ENCODE measurements around the gene TEX55. TPM values are rescaled to one million over a fixed set of nuclear protein-coding genes. Genes with fewer than 3 reads are reported as not detected.
A peak's percentile ranks its signal among the peaks of the same experiment; 100 is the strongest.
"Not testable (repeated sequence)": the region's sequence is repeated elsewhere in the genome, so short reads cannot be mapped to it uniquely, and the experiment has no call there.

Gene TEX55
- not detected for total RNA-seq

GRCh38 chr3:119145500-119146167 lies at the start of gene TEX55:
TEX55 (plus strand) TSS chr3:119146165; CDS start chr3:119146190, 25 bp downstream.
- no peak within 1 kb of the TSS for H3K27ac Mint-ChIP-seq
- no peaks in the 10 kb centered on the region for H3K9me3 Mint-ChIP-seq
- no peaks in the 10 kb centered on the region for H3K4me1 Mint-ChIP-seq
- no peak within 1 kb of the TSS for H3K4me3 Mint-ChIP-seq
- no peaks in the 10 kb centered on the region for H3K36me3 Mint-ChIP-seq (ENCODE audit: low read depth)
- peak; percentile 50 for ATAC-seq (replicated peaks)
- no peaks in the 10 kb centered on the region for H3K27me3 Mint-ChIP-seq

GRCh38 chr3:119098003-119098402 lies 48.0 kb upstream of the TEX55 start:
- H3K27ac Mint-ChIP-seq = no peak overlapping the region
- no peaks in the 10 kb centered on the region for H3K36me3 Mint-ChIP-seq (ENCODE audit: low read depth)
- no peak for ATAC-seq (replicated peaks)
- no peaks in the 10 kb centered on the region for H3K4me1 Mint-ChIP-seq
- no peaks in the 10 kb centered on the region for H3K27me3 Mint-ChIP-seq
- H3K9me3 Mint-ChIP-seq = no peaks in the 10 kb centered on the region
- no peak overlapping the region for H3K4me3 Mint-ChIP-seq

GRCh38 chr3:119098619-119099222 lies 47.2 kb upstream of the TEX55 start:
- H3K36me3 Mint-ChIP-seq (ENCODE audit: low read depth) = no peaks in the 10 kb centered on the region
- no peak for ATAC-seq (replicated peaks)
- no peak overlapping the region for H3K27ac Mint-ChIP-seq
- no peaks in the 10 kb centered on the region for H3K27me3 Mint-ChIP-seq
- H3K9me3 Mint-ChIP-seq = no peaks in the 10 kb centered on the region
- H3K4me3 Mint-ChIP-seq = no peak overlapping the region
- H3K4me1 Mint-ChIP-seq = no peaks in the 10 kb centered on the region

DNA sequence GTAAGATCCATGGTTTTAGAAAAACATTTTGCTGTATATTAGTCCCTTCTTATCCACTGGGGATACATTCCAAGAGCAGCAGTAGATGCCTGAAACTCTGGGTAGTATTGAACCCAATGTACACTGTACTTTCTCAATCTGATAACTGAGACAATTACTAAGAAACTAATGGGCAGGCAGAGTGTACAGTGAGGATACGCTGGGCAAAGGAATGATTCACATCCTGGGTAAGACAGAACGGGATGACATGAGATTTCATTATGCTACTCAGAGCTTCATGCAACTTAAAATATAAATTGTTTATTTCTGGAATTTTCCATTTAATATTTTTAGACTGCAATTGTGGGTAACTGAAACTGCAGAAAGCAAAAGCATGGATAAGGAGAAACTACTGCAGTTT lies 46.2 kb upstream of the TEX55 start:
- Mint-ChIP-seq H3K9me3 (no peaks in the 10 kb centered on the region), H3K27ac (no peak overlapping the region), H3K4me3 (no peak overlapping the region), H3K36me3 (ENCODE audit: low read depth) (no peaks in the 10 kb centered on the region), H3K4me1 (no peaks in the 10 kb centered on the region), H3K27me3 (no peaks in the 10 kb centered on the region)
- no peak for ATAC-seq (replicated peaks)

- Mint-ChIP-seq H3K27ac (no peak overlapping the region), H3K36me3 (ENCODE audit: low read depth) (no peaks in the 10 kb centered on the region), H3K27me3 (no peaks in the 10 kb centered on the region), H3K4me3 (no peak overlapping the region), H3K9me3 (no peaks in the 10 kb centered on the region), H3K4me1 (no peaks in the 10 kb centered on the region)
- no peak for ATAC-seq (replicated peaks)
These were observed 41.9 kb upstream of the TEX55 start for GRCh38 chr3:119104031-119104430.

DNA sequence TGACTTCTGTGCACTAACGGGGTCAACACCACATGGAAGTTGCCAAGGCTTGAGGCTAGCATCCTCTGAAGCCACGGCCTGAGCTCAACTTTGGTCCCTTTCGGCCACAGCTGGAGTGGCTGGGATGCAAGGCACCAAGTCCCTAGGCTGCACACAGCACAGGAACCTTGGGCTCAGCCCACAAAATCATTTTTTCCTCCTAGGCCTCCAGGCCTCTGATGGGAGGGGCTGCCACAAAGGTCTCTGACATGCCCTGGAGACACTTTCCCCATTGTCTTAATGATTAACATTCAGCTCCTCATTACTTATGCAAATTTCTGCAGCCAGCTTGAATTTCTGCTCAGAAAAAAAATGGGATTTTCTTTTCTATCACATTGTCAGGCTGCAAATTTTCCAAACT lies 27.6 kb upstream of the TEX55 start:
- H3K27me3 Mint-ChIP-seq = peaks cover 27% of the 10 kb centered on the region
- not testable (repeated sequence) for H3K4me1 Mint-ChIP-seq; ATAC-seq (replicated peaks); H3K4me3 Mint-ChIP-seq; H3K36me3 Mint-ChIP-seq (ENCODE audit: low read depth); H3K27ac Mint-ChIP-seq
- H3K9me3 Mint-ChIP-seq = peaks cover 21% of the 10 kb centered on the region

GRCh38 chr3:119120480-119120879 lies 25.5 kb upstream of the TEX55 start:
- ATAC-seq (replicated peaks) = no peak
- H3K4me1 Mint-ChIP-seq = no peaks in the 10 kb centered on the region
- peaks cover 29% of the 10 kb centered on the region for H3K27me3 Mint-ChIP-seq
- H3K27ac Mint-ChIP-seq = no peak overlapping the region
- no peaks in the 10 kb centered on the region for H3K36me3 Mint-ChIP-seq (ENCODE audit: low read depth)
- peaks cover 17% of the 10 kb centered on the region for H3K9me3 Mint-ChIP-seq
- no peak overlapping the region for H3K4me3 Mint-ChIP-seq

DNA sequence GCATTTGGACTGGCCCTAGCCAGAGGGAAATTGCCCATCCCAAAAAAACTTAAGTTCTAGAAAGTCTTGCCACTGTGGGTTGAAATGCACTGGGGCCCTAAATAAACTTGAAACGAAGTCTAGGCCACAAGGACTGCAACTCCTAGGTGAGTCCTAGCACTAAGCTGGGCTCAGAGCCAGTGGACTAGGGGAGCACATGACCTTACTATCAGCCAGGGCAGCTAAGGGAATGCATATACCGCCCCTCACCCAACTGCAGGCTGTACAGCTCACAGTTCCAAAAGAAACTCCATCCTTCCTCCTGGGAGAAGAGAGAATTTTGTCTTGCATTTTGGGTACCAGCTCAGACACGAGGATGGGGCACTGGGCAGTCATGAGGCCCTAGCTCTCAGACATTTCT lies 23.6 kb upstream of the TEX55 start:
- H3K4me1 Mint-ChIP-seq = no peaks in the 10 kb centered on the region
- no peak for ATAC-seq (replicated peaks)
- no peak overlapping the region for H3K27ac Mint-ChIP-seq
- no peaks in the 10 kb centered on the region for H3K36me3 Mint-ChIP-seq (ENCODE audit: low read depth)
- no peak overlapping the region for H3K4me3 Mint-ChIP-seq
- peaks cover 24% of the 10 kb centered on the region for H3K27me3 Mint-ChIP-seq
- H3K9me3 Mint-ChIP-seq = peaks cover 11% of the 10 kb centered on the region

DNA sequence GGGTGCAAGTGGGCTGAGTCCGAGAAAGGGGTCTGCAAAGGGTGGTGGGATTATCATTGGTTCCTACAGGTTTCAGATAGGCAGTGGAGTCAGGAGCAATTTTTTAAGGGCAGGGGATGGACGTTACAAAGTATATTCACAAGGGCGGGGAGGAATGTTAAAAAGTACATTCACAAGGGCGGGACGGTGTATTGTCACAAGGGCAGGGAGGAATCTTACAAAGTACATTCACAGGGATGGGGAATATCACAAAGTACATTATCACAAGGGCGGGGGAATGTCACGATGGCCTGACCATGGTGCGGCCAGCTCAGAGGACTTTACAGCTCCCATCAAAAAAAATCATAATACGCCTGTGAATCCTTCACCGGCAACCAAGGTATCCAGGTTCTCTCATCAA lies 20.6 kb upstream of the TEX55 start:
- Mint-ChIP-seq H3K4me3 (no peak overlapping the region), H3K27ac (no peak overlapping the region)
- ATAC-seq (replicated peaks) = no peak

DNA sequence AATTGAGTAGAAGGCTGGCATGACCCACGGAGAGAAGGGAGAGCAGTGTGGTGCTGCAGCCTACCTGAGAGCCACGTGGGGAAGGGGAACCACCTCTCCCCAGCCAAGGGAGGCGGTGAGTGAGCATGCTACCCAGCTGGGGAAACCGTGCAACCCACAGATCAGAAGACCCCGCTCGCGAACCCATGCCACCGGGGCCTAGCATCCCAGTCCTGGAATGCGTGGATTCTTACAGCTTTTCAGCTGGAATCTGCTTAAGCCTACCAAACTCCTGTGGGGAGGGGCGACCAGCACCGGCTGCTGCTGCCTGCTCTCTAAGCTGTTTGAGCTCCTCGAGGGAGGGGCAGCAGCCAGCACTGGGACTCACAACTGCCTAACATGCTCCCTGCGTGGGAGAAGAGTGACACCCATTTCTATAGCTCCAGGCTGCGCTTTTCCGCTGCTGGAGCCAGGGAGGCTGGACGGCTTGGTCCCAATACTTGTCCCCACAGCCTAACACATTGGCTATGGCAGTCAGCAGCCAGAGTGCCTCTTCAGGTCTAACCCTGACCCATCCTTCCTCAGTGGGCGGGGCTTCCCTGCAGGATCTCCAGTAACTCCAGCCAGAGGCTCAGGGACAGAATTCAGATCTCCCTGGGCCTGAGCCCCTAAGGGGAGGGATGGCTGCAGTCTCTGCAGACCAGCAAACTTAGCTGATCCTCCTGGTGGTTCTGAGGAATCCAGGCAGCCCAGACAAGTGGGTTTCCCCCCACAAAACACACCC lies 20.0 kb upstream of the TEX55 start:
- no peaks in the 10 kb centered on the region for H3K4me1 Mint-ChIP-seq
- H3K36me3 Mint-ChIP-seq (ENCODE audit: low read depth) = no peaks in the 10 kb centered on the region
- H3K27me3 Mint-ChIP-seq = peaks cover 17% of the 10 kb centered on the region
- H3K4me3 Mint-ChIP-seq = no peak overlapping the region
- H3K9me3 Mint-ChIP-seq = no peaks in the 10 kb centered on the region
- ATAC-seq (replicated peaks) = no peak
- H3K27ac Mint-ChIP-seq = no peak overlapping the region

More for the DNA sequence above, 20.6 kb upstream of the TEX55 start:
- H3K9me3 Mint-ChIP-seq = no peaks in the 10 kb centered on the region
- no peaks in the 10 kb centered on the region for H3K4me1 Mint-ChIP-seq
- H3K36me3 Mint-ChIP-seq (ENCODE audit: low read depth) = no peaks in the 10 kb centered on the region
- H3K27me3 Mint-ChIP-seq = peaks cover 17% of the 10 kb centered on the region

GRCh38 chr3:119130291-119130690 lies 15.7 kb upstream of the TEX55 start:
- not testable (repeated sequence) for H3K27ac Mint-ChIP-seq; H3K4me1 Mint-ChIP-seq; H3K36me3 Mint-ChIP-seq (ENCODE audit: low read depth); H3K9me3 Mint-ChIP-seq; ATAC-seq (replicated peaks); H3K4me3 Mint-ChIP-seq
- peaks cover 20% of the 10 kb centered on the region for H3K27me3 Mint-ChIP-seq

GRCh38 chr3:119132291-119132690 lies 13.7 kb upstream of the TEX55 start:
- H3K27ac Mint-ChIP-seq; H3K4me3 Mint-ChIP-seq; H3K9me3 Mint-ChIP-seq; H3K36me3 Mint-ChIP-seq (ENCODE audit: low read depth); H3K4me1 Mint-ChIP-seq; ATAC-seq (replicated peaks): not testable (repeated sequence)
- H3K27me3 Mint-ChIP-seq = peaks cover 13% of the 10 kb centered on the region

- not testable (repeated sequence) for H3K9me3 Mint-ChIP-seq; H3K4me1 Mint-ChIP-seq; H3K4me3 Mint-ChIP-seq; H3K27ac Mint-ChIP-seq; ATAC-seq (replicated peaks); H3K27me3 Mint-ChIP-seq; H3K36me3 Mint-ChIP-seq (ENCODE audit: low read depth)
These were observed 6.6 kb upstream of the TEX55 start for GRCh38 chr3:119139360-119139759.

DNA sequence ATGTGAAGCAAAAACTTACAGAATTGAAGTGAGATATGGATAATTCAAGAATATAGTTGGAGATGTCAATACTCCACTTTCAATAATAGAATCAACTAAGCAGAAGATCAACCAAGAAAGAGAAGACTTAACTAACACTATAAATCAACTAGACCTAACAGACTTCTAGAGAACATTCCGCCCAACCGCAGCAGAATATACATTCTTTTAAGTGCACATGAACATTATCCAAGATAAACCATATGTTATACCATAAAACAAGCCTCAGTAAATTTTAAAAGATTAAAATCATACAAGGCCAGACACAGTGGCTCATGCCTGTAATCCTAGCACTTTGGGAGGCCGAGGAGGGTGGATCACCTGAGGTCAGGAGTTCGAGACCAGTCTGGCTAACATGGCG lies 5.5 kb upstream of the TEX55 start:
- no peak overlapping the region for H3K4me3 Mint-ChIP-seq
- no peak overlapping the region for H3K27ac Mint-ChIP-seq
- ATAC-seq (replicated peaks) = no peak
- no peaks in the 10 kb centered on the region for H3K36me3 Mint-ChIP-seq (ENCODE audit: low read depth)
- no peaks in the 10 kb centered on the region for H3K9me3 Mint-ChIP-seq
- no peaks in the 10 kb centered on the region for H3K4me1 Mint-ChIP-seq
- H3K27me3 Mint-ChIP-seq = no peaks in the 10 kb centered on the region

GRCh38 chr3:119145128-119145499 lies 851 bp upstream of the TEX55 start:
- H3K4me3 Mint-ChIP-seq = no peak overlapping the region
- H3K4me1 Mint-ChIP-seq = no peaks in the 10 kb centered on the region
- H3K27ac Mint-ChIP-seq = no peak overlapping the region
- no peaks in the 10 kb centered on the region for H3K27me3 Mint-ChIP-seq
- H3K9me3 Mint-ChIP-seq = no peaks in the 10 kb centered on the region
- peak; percentile 10 for ATAC-seq (replicated peaks)
- H3K36me3 Mint-ChIP-seq (ENCODE audit: low read depth) = no peaks in the 10 kb centered on the region

Measured in activated T-helper 17 cell treated with anti-CD3 and anti-CD28 coated beads, Interleukin-2, amount 50 U/mL, for 72 hours (primary cell).